GM10266 (cell line): Measurements from ENCODE around the gene FAM98C.

Experiments
- DNase-seq: peaks from one replicate; pipeline ENCODE4 v3.0.0; 2012; ENCODE audit errors: extremely low spot score
- CTCF ChIP-seq: IDR thresholded peaks from 2 replicates; pipeline ENCODE4 v1.5.1; 2012; ENCODE audit warnings: mild to moderate bottlenecking, low read depth; ENCODE audit not compliant: control insufficient read depth, insufficient read depth; ENCODE audit errors: missing control alignments

FAM98C gene

GRCh38 chr19:38381138-38381537 is 21.8 kb upstream of the FAM98C start:
- no peak for TF ChIP-seq CTCF

GRCh38 chr19:38383184-38383583 is 19.7 kb upstream of the FAM98C start:
- DNase-seq, result no peak
- TF ChIP-seq CTCF, result no peak

More at GRCh38 chr19:38381138-38381537, 21.8 kb upstream of the FAM98C start:
- DNase-seq, result no peak

- no peak for DNase-seq
- no peak for TF ChIP-seq CTCF
Observed at GRCh38 chr19:38383743-38384142, 19.1 kb upstream of the FAM98C start.

GRCh38 chr19:38384209-38385027 is 18.5 kb upstream of the FAM98C start:
- TF ChIP-seq CTCF, result peak; percentile 36
- DNase-seq, result no peak

GRCh38 chr19:38385057-38385803 is 17.7 kb upstream of the FAM98C start:
- DNase-seq, result no peak
- no peak for TF ChIP-seq CTCF

GRCh38 chr19:38385804-38386257 is 17.1 kb upstream of the FAM98C start:
- DNase-seq, result no peak
- TF ChIP-seq CTCF, result no peak
